H9 (cell line): Measurements from ENCODE around the gene HMMR. TPM values are rescaled to one million over a fixed set of nuclear protein-coding genes. Genes with fewer than 3 reads are reported as not detected.

Experiments
- DNase-seq: peaks from one replicate; pipeline ENCODE4 v3.0.0-alpha.2; 2017
- H2AFZ ChIP-seq: one replicate; pipeline ENCODE4 v1.6.1; 2013; ENCODE audit warnings: mild to moderate bottlenecking, low read length, control low read depth, moderate library complexity
- H2AK5ac ChIP-seq: 2 replicates; pipeline ENCODE4 v1.6.1; 2013; ENCODE audit warnings: low read length, control low read depth, mixed read lengths; ENCODE audit not compliant: insufficient read length
- H2BK120ac ChIP-seq: one replicate; pipeline ENCODE4 v1.6.1; 2013; ENCODE audit warnings: low read depth, mild to moderate bottlenecking, low read length, control low read depth, inconsistent platforms; ENCODE audit not compliant: poor library complexity, severe bottlenecking
- H2BK12ac ChIP-seq: 2 replicates; pipeline ENCODE4 v1.6.1; 2013; ENCODE audit warnings: low read length, control low read depth, mixed read lengths, low read depth; ENCODE audit not compliant: insufficient read length
- H2BK15ac ChIP-seq: 2 replicates; pipeline ENCODE4 v1.6.1; 2013; ENCODE audit warnings: low read depth, low read length, control low read depth
- H2BK20ac ChIP-seq: one replicate; pipeline ENCODE4 v1.6.1; 2013; ENCODE audit warnings: low read depth, mild to moderate bottlenecking, low read length, control low read depth, inconsistent platforms; ENCODE audit not compliant: poor library complexity, severe bottlenecking
- H2BK5ac ChIP-seq: 2 replicates; pipeline ENCODE4 v1.6.1; 2013; ENCODE audit warnings: low read length, control low read depth, mixed read lengths; ENCODE audit not compliant: insufficient read length
- H3K14ac ChIP-seq: 2 replicates; pipeline ENCODE4 v1.6.1; 2013; ENCODE audit warnings: low read length, control low read depth; ENCODE audit not compliant: insufficient read depth
- H3K18ac ChIP-seq: 2 replicates; pipeline ENCODE4 v1.6.1; 2013; ENCODE audit warnings: low read depth, mild to moderate bottlenecking, mixed read lengths, low read length, control low read depth; ENCODE audit not compliant: insufficient read length
- H3K23ac ChIP-seq: 2 replicates; pipeline ENCODE4 v1.6.1; 2013; ENCODE audit warnings: low read length, control low read depth, mixed read lengths, low read depth; ENCODE audit not compliant: insufficient read length
- H3K23me2 ChIP-seq: 2 replicates; pipeline ENCODE4 v1.6.1; 2013; ENCODE audit warnings: low read depth, mild to moderate bottlenecking, mixed read lengths, low read length, control low read depth; ENCODE audit not compliant: insufficient read length, poor library complexity, severe bottlenecking
- H3K27ac ChIP-seq: 2 replicates; pipeline ENCODE4 v1.5.1; 2013; ENCODE audit warnings: low read length, control low read depth, mixed read lengths, low read depth; ENCODE audit not compliant: insufficient read length
- H3K27me3 ChIP-seq: 2 replicates; pipeline ENCODE4 v1.6.1; 2013; ENCODE audit warnings: low read length, control low read depth, inconsistent platforms; ENCODE audit not compliant: insufficient read depth
- H3K4ac ChIP-seq: 2 replicates; pipeline ENCODE4 v1.6.1; 2013; ENCODE audit warnings: low read depth, mild to moderate bottlenecking, control low read depth, inconsistent platforms, low read length, moderate library complexity
- H3K4me1 ChIP-seq: 2 replicates; pipeline ENCODE4 v1.6.1; 2013; ENCODE audit warnings: low read length, control low read depth, inconsistent platforms; ENCODE audit not compliant: insufficient read depth
- H3K4me2 ChIP-seq: 2 replicates; pipeline ENCODE4 v1.6.1; 2013; ENCODE audit warnings: low read length, control low read depth, mixed read lengths; ENCODE audit not compliant: insufficient read length, insufficient read depth
- H3K56ac ChIP-seq: 2 replicates; pipeline ENCODE4 v1.6.1; 2013; ENCODE audit warnings: low read depth, mild to moderate bottlenecking, mixed read lengths, low read length, control low read depth; ENCODE audit not compliant: insufficient read length
- H3K79me1 ChIP-seq: 2 replicates; pipeline ENCODE4 v1.6.1; 2013; ENCODE audit warnings: low read depth, mild to moderate bottlenecking, moderate library complexity, low read length, control low read depth, inconsistent platforms; ENCODE audit not compliant: insufficient read depth, poor library complexity, severe bottlenecking
- H3K79me2 ChIP-seq: 2 replicates; pipeline ENCODE4 v1.6.1; 2013; ENCODE audit warnings: low read length, control low read depth, inconsistent platforms; ENCODE audit not compliant: insufficient read depth
- H3K9ac ChIP-seq: 2 replicates; pipeline ENCODE4 v1.6.1; 2013; ENCODE audit warnings: low read length, control low read depth, mixed read lengths; ENCODE audit not compliant: insufficient read length; ENCODE audit errors: extremely low read depth
- H3K9me3 ChIP-seq: one replicate; pipeline ENCODE4 v1.6.1; 2013; ENCODE audit warnings: low read depth, low read length, inconsistent platforms; ENCODE audit not compliant: control insufficient read depth
- H3T11ph ChIP-seq: one replicate; pipeline ENCODE4 v1.6.1; 2013; ENCODE audit warnings: mild to moderate bottlenecking, low read length, control low read depth, inconsistent platforms
- H4K20me1 ChIP-seq: one replicate; pipeline ENCODE4 v1.6.1; 2013; ENCODE audit not compliant: control insufficient read depth, insufficient read length, insufficient read depth
- H4K5ac ChIP-seq: 2 replicates; pipeline ENCODE4 v1.6.1; 2013; ENCODE audit warnings: low read depth, mild to moderate bottlenecking, mixed read lengths, low read length, control low read depth; ENCODE audit not compliant: insufficient read length
- H4K8ac ChIP-seq: replicated peaks from 2 replicates; pipeline ENCODE4 v1.6.1; 2013; ENCODE audit warnings: low read length, control low read depth, mixed read lengths, low read depth; ENCODE audit not compliant: insufficient read length
- H4K91ac ChIP-seq: 2 replicates; pipeline ENCODE4 v1.6.1; 2013; ENCODE audit warnings: low read depth, mild to moderate bottlenecking, moderate library complexity, mixed read lengths, low read length, control low read depth; ENCODE audit not compliant: insufficient read length
- H3K27ac Mint-ChIP-seq, 3 experiments: 2 replicates in 2 of 3; 3 replicates in 1 of 3; pipeline ENCODE4 v1.8.0; 2020 to 2021; ENCODE audit warnings: mixed read lengths in 3 of 3, mild to moderate bottlenecking in 1 of 3, moderate library complexity in 1 of 3
- H3K27me3 Mint-ChIP-seq: 2 replicates; pipeline ENCODE4 v1.8.0; 2021; ENCODE audit warnings: low read depth, mild to moderate bottlenecking, moderate library complexity, mixed read lengths
- H3K36me3 Mint-ChIP-seq, 3 experiments: 2 replicates in 2 of 3; 3 replicates in 1 of 3; pipeline ENCODE4 v1.8.0; 2020 to 2021; ENCODE audit warnings: low read depth in 3 of 3, mixed read lengths in 3 of 3; ENCODE audit not compliant: insufficient read depth in 1 of 3
- H3K4me1 Mint-ChIP-seq, 2 experiments: 2 replicates each; pipeline ENCODE4 v1.8.0; 2020; ENCODE audit warnings: mixed read lengths in 2 of 2
- H3K4me3 Mint-ChIP-seq, 2 experiments: 2 replicates in 1 of 2; 3 replicates in 1 of 2; pipeline ENCODE4 v1.8.0; 2020 to 2021; ENCODE audit warnings: mild to moderate bottlenecking in 2 of 2, mixed read lengths in 2 of 2, moderate library complexity in 1 of 2
- H3K9me3 Mint-ChIP-seq, 2 experiments: 2 replicates in 1 of 2; 3 replicates in 1 of 2; pipeline ENCODE4 v1.8.0; 2020; ENCODE audit warnings: mild to moderate bottlenecking in 2 of 2, mixed read lengths in 2 of 2, moderate library complexity in 1 of 2
- WGBS: extraction: QIAGEN DNeasy Blood & Tissue Kit; methylation state at CpG from one replicate; pipeline ENCODE4 v1.1.7; 2013; ENCODE audit warnings: missing lambda C conversion rate, low lambda C conversion rate, mixed read lengths; ENCODE audit not compliant: insufficient read length; ENCODE audit errors: extremely low coverage; 5-methylcytosine and 5-hydroxymethylcytosine counted together
- total RNA-seq: library from RNA; stranded (reverse); gene quantifications from 2 replicates; pipeline ENCODE4 v1.2.1, GENCODE V29; 2021
- TF ChIP-seq, protein P1 (sequence below): fragments of 200-600 bp; sonication (generic); conservative IDR thresholded peaks from 3 replicates; pipeline ENCODE4 v1.8.0; 2021; ENCODE audit warnings: antibody characterized with exemption, mild to moderate bottlenecking

HMMR gene
- total RNA-seq, 1 experiment from 2014 or later, result 36.2 TPM

DNA sequence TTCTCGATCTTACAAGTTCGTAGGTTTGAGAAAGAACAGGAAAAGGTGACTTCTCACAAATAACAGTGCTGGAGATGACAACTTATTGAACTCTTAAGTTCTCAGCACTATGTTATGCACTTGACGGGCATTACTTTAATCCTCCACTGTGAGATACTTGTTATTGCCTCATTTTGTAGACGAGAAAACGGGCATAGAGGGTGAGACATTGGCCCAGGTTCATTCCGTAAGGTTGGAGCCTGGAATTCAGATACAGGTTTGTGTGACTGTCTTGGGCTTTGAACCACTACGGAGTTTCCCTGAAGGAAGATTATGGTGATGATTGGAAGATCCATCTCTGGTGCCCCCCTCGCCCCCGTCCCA is 45.6 kb downstream of the HMMR start:
- Histone ChIP-seq H2BK15ac (no peak overlapping the region), H2BK5ac (no peak overlapping the region), H3K56ac (no peak overlapping the region), H2BK120ac (no peak overlapping the region), H3K9ac (peak overlapping the region; percentile 95), H4K8ac (no peak overlapping the region), H4K20me1 (no peaks in the 10 kb centered on the region), H3K14ac (no peak overlapping the region), H3K27ac (peak overlapping the region; percentile 21), H3K18ac (no peak overlapping the region), H3K4me2 (peak overlapping the region; percentile 100), H3K4ac (no peak overlapping the region), H2BK12ac (no peak overlapping the region), H3K79me1 (no peaks in the 10 kb centered on the region), H3T11ph (no peak overlapping the region), H3K9me3 (no peaks in the 10 kb centered on the region), H3K23ac (no peak overlapping the region), H4K5ac (no peak overlapping the region), H2AFZ (no peak overlapping the region), H3K4me1 (peaks cover 3% of the 10 kb centered on the region; the same call in 1 of the 2 replicates), H3K27me3 (no peaks in the 10 kb centered on the region), H3K23me2 (peaks cover 12% of the 10 kb centered on the region), H3K79me2 (peaks cover 39% of the 10 kb centered on the region), H4K91ac (no peak overlapping the region), H2AK5ac (no peak overlapping the region), H2BK20ac (no peak overlapping the region)
- DNase-seq, result no peak
- H3K27ac Mint-ChIP-seq, result peak overlapping the region; percentile 93 to 99 (median 99)
- peaks cover 45 to 46% of the 10 kb centered on the region in 2 experiments for H3K4me1 Mint-ChIP-seq
- no CpG with 5 or more reads among the region's 9 CpGs for WGBS
- no peaks in the 10 kb centered on the region; a peak in 1 of 5 replicates for H3K9me3 Mint-ChIP-seq
- H3K4me3 Mint-ChIP-seq, result peak overlapping the region; percentile 79 to 93
- H3K27me3 Mint-ChIP-seq, result no peaks in the 10 kb centered on the region
- peaks cover 4 to 21% (median 10%) of the 10 kb centered on the region in 3 experiments; a peak in 6 of 7 replicates for H3K36me3 Mint-ChIP-seq
- TF ChIP-seq, protein P1, sequence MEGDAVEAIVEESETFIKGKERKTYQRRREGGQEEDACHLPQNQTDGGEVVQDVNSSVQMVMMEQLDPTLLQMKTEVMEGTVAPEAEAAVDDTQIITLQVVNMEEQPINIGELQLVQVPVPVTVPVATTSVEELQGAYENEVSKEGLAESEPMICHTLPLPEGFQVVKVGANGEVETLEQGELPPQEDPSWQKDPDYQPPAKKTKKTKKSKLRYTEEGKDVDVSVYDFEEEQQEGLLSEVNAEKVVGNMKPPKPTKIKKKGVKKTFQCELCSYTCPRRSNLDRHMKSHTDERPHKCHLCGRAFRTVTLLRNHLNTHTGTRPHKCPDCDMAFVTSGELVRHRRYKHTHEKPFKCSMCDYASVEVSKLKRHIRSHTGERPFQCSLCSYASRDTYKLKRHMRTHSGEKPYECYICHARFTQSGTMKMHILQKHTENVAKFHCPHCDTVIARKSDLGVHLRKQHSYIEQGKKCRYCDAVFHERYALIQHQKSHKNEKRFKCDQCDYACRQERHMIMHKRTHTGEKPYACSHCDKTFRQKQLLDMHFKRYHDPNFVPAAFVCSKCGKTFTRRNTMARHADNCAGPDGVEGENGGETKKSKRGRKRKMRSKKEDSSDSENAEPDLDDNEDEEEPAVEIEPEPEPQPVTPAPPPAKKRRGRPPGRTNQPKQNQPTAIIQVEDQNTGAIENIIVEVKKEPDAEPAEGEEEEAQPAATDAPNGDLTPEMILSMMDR, result no peak
